ENCODE measurements around the gene PAGE2B.
A peak's percentile ranks its signal among the peaks of the same experiment; 100 is the strongest.
"Not testable (repeated sequence)": the region's sequence is repeated elsewhere in the genome, so short reads cannot be mapped to it uniquely, and the experiment has no call there.

PAGE2B gene, protein sequence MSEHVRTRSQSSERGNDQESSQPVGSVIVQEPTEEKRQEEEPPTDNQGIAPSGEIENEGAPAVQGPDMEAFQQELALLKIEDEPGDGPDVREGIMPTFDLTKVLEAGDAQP

DNA sequence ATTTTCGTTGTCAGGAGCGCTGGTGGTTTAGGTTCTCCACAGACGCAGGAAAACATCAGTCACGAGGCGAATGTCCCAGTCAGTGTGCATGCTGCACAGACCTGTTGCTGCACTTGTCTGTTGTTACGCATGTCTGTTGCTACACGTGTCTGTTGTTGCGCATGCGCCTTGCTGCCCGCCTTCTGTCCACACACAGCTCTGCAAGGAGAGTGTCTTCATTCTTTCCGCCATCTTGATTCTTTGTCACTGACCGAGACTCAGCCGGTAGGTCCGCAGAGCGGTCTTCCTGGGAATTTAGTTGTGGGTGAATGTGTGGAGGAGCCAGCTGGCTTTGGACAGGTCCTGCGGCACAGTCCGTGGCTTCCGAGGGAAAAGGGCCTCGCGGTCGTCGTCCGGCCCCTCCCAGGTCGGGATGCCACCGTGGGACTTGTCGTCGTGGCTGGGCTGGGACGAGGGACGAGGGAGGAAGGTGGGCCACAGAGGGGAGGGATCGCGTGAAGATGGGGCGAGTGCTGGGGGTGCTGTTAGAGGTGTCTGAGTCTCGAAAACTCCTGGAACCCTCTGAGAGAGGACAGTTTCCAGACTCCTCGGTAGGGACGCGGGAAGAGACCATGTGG lies at the start of gene PAGE2B:
Gene PAGE2B (plus strand): TSS at position 180 of the 617 bp plus-strand sequence. CDS start 1,012 bp downstream, outside the sequence.
- no peaks in the 10 kb centered on the region for H3K36me3 ChIP-seq (ENCODE audit: insufficient read depth, low read length)
- H2AFZ ChIP-seq (ENCODE audit: low read depth, low read length) = no peak within 1 kb of the TSS
- H3K4me3 ChIP-seq (ENCODE audit: low read length) = no peak within 1 kb of the TSS
- H3K4me1 ChIP-seq (ENCODE audit: insufficient read depth, low read length) = no peaks in the 10 kb centered on the region
- no peaks in the 10 kb centered on the region for H3K27me3 ChIP-seq (ENCODE audit: insufficient read depth, low read length)
- H3K9me3 ChIP-seq (ENCODE audit: low read length) = no peaks in the 10 kb centered on the region

DNA sequence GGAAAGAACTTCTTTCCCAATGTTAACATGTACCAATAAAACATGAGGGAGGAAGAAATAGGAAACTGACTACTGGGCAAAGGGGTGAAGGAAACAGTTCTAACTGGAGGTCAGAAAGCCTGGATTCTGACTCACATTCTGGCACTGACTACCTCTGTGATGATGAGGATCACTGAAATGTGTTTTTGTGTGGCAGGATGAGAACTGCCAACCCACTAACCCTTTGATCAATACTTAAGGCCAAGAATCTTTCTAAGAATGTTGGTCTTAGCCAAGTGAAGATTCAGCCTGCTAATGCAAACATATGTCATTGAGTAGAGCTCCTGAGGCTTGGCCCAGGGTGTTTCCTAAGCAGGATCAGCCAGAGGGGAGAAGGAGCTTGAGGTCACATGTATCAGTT lies 48.7 kb upstream of the PAGE2B start:
- no peak overlapping the region for H3K4me3 ChIP-seq (ENCODE audit: low read length)
- H3K27me3 ChIP-seq (ENCODE audit: insufficient read depth, low read length) = peaks cover 5% of the 10 kb centered on the region
- no peaks in the 10 kb centered on the region for H3K36me3 ChIP-seq (ENCODE audit: insufficient read depth, low read length)
- H3K9me3 ChIP-seq (ENCODE audit: low read length) = no peaks in the 10 kb centered on the region
- H2AFZ ChIP-seq (ENCODE audit: low read depth, low read length) = no peak overlapping the region
- no peaks in the 10 kb centered on the region for H3K4me1 ChIP-seq (ENCODE audit: insufficient read depth, low read length)

DNA sequence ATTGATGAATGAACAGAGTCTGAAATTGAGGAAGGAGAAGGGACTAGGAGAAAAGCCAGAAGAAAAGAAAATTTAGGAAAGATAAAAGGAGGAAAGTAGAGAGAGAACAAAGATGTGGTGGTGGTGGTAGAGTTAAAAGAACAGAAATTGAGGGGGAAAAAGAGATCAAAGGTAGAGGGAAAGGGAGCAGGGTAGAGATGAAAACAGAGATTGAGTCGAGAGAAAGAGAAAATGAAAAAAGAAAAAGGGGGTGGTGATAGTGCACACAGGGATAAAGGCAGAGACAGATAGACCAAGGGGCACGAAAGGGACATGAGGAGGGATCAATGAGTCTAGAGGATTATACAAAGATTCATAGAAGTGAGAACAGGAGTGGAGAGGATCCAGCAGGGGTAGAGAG lies 48.0 kb upstream of the PAGE2B start:
- Histone ChIP-seq H2AFZ (ENCODE audit: low read depth, low read length) (no peak overlapping the region), H3K4me1 (ENCODE audit: insufficient read depth, low read length) (no peaks in the 10 kb centered on the region), H3K9me3 (ENCODE audit: low read length) (no peaks in the 10 kb centered on the region), H3K27me3 (ENCODE audit: insufficient read depth, low read length) (peaks cover 5% of the 10 kb centered on the region), H3K4me3 (ENCODE audit: low read length) (no peak overlapping the region), H3K36me3 (ENCODE audit: insufficient read depth, low read length) (no peaks in the 10 kb centered on the region)

DNA sequence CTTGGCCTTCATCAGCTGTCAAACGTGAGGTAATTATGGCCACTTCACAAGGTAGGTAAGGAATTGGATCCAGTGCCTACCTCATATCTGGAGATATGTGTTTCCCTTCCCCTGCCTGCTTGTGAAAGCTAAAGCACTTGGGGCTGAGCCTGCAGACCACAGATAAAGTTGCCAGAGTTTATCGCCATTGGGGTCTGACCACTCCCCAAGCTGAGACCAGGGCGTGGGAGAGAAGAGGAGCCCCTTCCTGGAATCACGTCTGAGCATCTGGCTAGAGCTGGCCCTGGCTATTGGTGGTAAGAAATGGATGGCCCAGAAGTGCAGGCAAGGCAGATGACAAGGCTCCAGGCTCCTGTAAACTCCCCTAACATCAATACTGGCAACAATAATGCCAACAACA lies 46.8 kb upstream of the PAGE2B start:
- Histone ChIP-seq H3K4me3 (ENCODE audit: low read length) (no peak overlapping the region), H3K36me3 (ENCODE audit: insufficient read depth, low read length) (no peaks in the 10 kb centered on the region), H3K4me1 (ENCODE audit: insufficient read depth, low read length) (no peaks in the 10 kb centered on the region), H3K27me3 (ENCODE audit: insufficient read depth, low read length) (peaks cover 5% of the 10 kb centered on the region), H3K9me3 (ENCODE audit: low read length) (no peaks in the 10 kb centered on the region), H2AFZ (ENCODE audit: low read depth, low read length) (no peak overlapping the region)

DNA sequence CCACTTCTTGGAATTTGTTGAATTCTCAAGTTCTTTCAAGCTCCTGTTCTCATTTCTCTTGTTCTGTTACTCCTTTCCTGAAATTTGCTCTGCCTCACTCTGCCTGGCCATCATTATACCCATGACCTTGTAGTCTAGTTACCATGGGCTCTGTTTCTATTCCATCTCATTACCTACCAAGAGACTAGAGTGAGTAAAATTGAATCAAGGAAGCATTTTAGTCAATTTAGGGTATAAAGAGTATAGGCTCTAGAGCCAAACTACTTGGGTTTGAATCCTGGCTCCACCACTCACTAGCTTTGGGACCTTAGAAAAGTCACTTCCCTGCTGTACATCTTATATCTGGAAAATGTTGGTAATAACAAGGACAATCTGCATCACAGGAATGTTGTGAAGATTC lies 46.2 kb upstream of the PAGE2B start:
- no peak overlapping the region for H2AFZ ChIP-seq (ENCODE audit: low read depth, low read length)
- peaks cover 5% of the 10 kb centered on the region for H3K27me3 ChIP-seq (ENCODE audit: insufficient read depth, low read length)
- no peaks in the 10 kb centered on the region for H3K9me3 ChIP-seq (ENCODE audit: low read length)
- no peaks in the 10 kb centered on the region for H3K4me1 ChIP-seq (ENCODE audit: insufficient read depth, low read length)
- H3K36me3 ChIP-seq (ENCODE audit: insufficient read depth, low read length) = no peaks in the 10 kb centered on the region
- no peak overlapping the region for H3K4me3 ChIP-seq (ENCODE audit: low read length)

DNA sequence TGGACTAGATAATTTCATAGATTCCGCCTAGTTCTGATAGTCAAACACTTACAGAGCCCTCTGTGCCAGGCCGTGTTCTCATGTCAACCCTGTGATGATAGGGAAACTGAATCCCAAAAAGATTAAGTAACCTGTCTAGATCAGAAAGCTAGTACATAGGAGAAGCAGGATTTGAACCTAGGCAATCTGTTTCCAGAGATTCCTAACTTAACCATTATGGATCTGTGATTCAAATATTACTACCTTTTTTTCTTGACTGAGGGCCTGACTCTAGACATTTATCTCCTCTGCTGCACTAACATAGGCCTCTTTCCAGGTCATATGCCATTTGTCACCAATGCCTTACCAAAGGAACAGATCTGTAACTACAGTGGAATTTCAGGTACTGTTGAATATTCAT lies 45.5 kb upstream of the PAGE2B start:
- no peaks in the 10 kb centered on the region for H3K4me1 ChIP-seq (ENCODE audit: insufficient read depth, low read length)

DNA sequence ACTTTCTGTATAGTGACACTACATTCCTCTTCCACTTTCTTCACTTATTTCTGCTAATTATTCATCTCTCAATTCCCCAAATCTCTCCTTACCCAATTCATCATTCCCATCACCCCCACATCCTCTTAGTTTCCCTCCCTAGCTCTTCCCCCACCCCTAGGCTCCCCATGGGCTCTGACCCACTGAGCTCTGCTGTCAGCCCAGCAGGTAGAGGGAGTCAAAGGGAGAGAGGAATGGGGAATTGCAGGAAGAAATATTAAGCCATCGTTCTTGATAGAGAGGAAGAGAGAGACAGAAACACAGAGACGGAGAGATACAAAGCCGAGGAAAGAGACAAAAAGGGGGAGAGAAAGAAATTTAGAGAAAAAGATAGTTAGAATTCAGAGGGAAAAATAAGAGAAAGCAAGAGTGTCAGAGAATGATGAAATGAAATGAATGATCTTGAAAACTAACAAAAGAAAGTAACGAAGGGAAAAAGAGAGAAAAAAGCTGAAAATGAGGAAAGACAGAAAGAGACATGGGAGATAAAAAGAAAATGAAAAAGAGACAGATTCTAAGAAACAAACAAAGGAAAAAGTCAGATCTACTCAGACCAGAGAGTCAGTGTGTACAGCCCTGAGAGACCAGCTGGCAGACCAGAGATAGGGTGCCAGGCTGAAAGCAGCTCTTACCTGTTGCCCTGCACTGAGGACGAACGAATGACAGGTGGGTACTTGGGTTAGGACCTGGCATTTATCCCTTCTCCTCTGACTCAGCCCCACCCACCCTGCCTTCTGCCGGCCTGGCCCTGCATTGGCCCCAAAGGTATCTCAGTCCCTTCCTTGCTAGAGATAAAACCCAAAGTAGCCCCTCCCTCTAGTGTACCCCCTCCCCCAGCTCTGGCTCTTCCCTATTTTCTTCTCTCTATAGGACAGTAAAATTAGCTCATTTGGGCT lies 44.3 kb upstream of the PAGE2B start, which contains the start of gene ALAS2:
Gene ALAS2 (minus strand): TSS at position 707 of the 935 bp plus-strand sequence. CDS start 4,977 bp downstream, outside the sequence.
- Histone ChIP-seq H3K36me3 (ENCODE audit: insufficient read depth, low read length) (no peaks in the 10 kb centered on the region), H3K4me1 (ENCODE audit: insufficient read depth, low read length) (no peaks in the 10 kb centered on the region), H3K9me3 (ENCODE audit: low read length) (no peaks in the 10 kb centered on the region), H3K27me3 (ENCODE audit: insufficient read depth, low read length) (peaks cover 5% of the 10 kb centered on the region), H3K4me3 (ENCODE audit: low read length) (no peak within 1 kb of the TSS), H2AFZ (ENCODE audit: low read depth, low read length) (no peak within 1 kb of the TSS)

More for the DNA sequence above, 45.5 kb upstream of the PAGE2B start:
- Histone ChIP-seq H3K9me3 (ENCODE audit: low read length) (no peaks in the 10 kb centered on the region), H3K27me3 (ENCODE audit: insufficient read depth, low read length) (peaks cover 5% of the 10 kb centered on the region), H2AFZ (ENCODE audit: low read depth, low read length) (no peak overlapping the region), H3K36me3 (ENCODE audit: insufficient read depth, low read length) (no peaks in the 10 kb centered on the region), H3K4me3 (ENCODE audit: low read length) (no peak overlapping the region)

DNA sequence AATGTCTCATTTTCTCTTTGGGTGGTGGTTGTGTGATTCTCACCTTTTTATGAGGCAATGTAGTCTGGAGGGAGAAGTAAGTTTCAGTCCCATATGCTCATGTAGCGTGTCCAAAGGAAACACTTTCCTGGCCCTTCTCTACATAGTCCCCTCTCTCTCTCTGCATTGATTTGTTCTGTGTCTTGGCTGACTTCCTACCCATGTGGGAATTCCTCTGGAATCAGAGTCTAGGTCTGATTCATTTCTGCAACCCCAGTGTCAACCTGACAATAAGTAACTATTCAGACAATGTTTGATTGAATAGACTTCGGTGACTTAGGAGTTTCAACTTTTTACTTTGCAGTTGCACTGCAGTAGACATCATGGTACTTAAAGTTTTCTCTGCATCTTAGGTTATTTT lies 41.4 kb upstream of the PAGE2B start:
- H3K27me3 ChIP-seq (ENCODE audit: insufficient read depth, low read length) = peaks cover 5% of the 10 kb centered on the region
- no peaks in the 10 kb centered on the region for H3K36me3 ChIP-seq (ENCODE audit: insufficient read depth, low read length)
- H3K9me3 ChIP-seq (ENCODE audit: low read length) = no peaks in the 10 kb centered on the region
- H3K4me1 ChIP-seq (ENCODE audit: insufficient read depth, low read length) = no peaks in the 10 kb centered on the region
- no peak overlapping the region for H3K4me3 ChIP-seq (ENCODE audit: low read length)
- H2AFZ ChIP-seq (ENCODE audit: low read depth, low read length) = no peak overlapping the region

DNA sequence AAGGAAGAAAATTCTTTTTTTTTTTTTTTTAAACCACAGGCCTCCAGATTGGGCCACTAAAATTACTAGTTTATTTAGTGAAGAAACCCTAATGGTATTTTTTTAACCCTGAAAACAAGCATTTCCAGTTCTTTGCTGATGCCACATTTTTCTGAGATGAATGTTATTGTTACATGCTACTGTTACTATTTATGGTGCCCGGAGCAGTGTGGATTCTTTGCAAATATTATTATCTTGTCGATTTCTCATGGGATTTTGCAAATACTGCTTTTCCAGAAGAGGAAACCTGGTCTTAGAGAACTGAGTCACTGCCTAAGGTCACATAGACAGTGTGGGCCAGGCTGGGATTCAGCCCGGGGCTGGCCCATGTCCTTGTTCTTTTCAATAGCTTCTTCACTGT lies 35.4 kb upstream of the PAGE2B start:
- Histone ChIP-seq H3K27me3 (ENCODE audit: insufficient read depth, low read length) (no peaks in the 10 kb centered on the region), H3K36me3 (ENCODE audit: insufficient read depth, low read length) (no peaks in the 10 kb centered on the region), H3K9me3 (ENCODE audit: low read length) (no peaks in the 10 kb centered on the region), H3K4me3 (ENCODE audit: low read length) (no peak overlapping the region), H2AFZ (ENCODE audit: low read depth, low read length) (no peak overlapping the region), H3K4me1 (ENCODE audit: insufficient read depth, low read length) (no peaks in the 10 kb centered on the region)

DNA sequence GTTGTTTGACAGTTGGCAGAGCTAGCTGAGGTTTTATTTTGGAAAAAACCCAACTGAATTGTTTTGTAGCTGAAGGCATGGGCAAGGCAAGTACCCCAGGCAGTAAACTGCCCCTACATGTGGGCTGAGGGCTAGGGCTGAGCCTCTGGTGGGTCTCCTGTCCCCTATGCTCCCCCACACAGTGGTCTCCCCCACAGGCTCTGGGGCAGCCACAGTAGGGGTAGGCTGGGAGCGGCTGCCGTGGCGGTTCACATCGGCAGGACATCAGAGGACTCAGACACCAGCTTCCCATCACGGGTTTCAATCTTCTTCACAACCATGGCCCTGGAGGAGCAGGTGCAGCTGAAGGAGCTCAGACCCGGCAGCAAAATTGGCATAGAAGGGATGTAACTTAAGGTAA lies 33.3 kb upstream of the PAGE2B start:
- Histone ChIP-seq H3K36me3 (ENCODE audit: insufficient read depth, low read length) (no peaks in the 10 kb centered on the region), H3K9me3 (ENCODE audit: low read length) (no peaks in the 10 kb centered on the region), H3K27me3 (ENCODE audit: insufficient read depth, low read length) (no peaks in the 10 kb centered on the region), H3K4me3 (ENCODE audit: low read length) (no peak overlapping the region), H3K4me1 (ENCODE audit: insufficient read depth, low read length) (no peaks in the 10 kb centered on the region), H2AFZ (ENCODE audit: low read depth, low read length) (no peak overlapping the region)

DNA sequence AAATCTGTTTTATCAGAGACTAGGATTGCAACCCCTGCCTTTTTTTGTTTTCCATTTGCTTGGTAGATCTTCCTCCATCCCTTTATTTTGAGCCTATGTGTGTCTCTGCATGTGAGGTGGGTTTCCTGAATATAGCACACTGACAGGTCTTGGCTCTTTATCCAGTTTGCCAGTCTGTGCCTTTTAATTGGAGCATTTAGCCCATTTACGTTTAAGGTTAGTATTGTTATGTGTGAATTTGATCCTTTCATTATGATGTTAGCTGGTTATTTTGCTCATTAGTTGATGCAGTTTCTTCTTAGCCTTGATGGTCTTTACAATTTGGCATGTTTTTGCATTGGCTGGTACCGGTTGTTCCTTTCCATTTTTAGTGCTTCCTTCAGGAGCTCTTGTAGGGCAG lies 24.2 kb upstream of the PAGE2B start:
- not testable (repeated sequence) for H3K27me3 ChIP-seq (ENCODE audit: insufficient read depth, low read length); H3K9me3 ChIP-seq (ENCODE audit: low read length); H3K36me3 ChIP-seq (ENCODE audit: insufficient read depth, low read length); H2AFZ ChIP-seq (ENCODE audit: low read depth, low read length); H3K4me1 ChIP-seq (ENCODE audit: insufficient read depth, low read length); H3K4me3 ChIP-seq (ENCODE audit: low read length)

DNA sequence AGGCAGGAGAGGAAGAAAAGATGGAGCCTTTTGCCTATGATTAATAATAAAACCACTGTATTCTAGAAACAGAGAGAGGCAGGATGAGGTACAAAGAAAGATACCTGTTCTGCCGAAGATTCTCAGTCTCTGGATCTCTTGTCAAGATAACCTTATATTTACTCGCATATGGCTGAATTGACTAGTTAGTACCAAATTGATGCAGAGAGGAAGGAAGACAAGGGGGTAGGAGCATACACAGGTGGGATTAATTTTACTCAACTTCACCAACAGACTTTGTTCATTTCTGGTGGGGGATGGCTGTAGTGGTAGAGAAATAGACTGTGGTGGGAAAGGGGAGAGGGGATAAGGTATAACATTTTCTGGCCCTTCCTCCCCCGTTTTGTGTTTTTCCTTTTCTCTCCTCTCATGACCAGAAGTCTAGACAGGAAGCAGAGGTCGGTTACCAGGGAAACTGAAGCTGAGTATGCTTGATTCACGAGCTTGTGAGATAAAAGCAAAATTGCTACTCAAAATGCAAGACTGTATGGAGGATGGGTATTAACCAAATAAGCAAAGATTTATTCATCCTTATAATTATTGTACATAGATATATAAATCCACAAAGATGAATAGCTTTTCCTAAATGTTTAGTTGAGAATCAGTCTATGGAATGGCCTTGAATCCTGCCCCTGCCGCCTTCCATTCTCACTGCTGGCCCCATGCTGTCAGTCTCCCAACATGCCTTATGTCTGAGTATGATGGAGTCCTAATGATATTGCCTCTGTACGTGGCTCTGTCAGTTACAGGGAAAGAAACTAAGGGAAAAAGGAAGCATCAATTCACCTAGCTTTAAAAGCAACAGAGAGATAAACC lies 17.8 kb upstream of the PAGE2B start:
- Histone ChIP-seq H3K4me3 (ENCODE audit: low read length) (peak overlapping the region; percentile 24), H2AFZ (ENCODE audit: low read depth, low read length) (peak overlapping the region; percentile 2), H3K4me1 (ENCODE audit: insufficient read depth, low read length) (peaks cover 6% of the 10 kb centered on the region), H3K27me3 (ENCODE audit: insufficient read depth, low read length) (peaks cover 1% of the 10 kb centered on the region), H3K36me3 (ENCODE audit: insufficient read depth, low read length) (no peaks in the 10 kb centered on the region), H3K9me3 (ENCODE audit: low read length) (no peaks in the 10 kb centered on the region)
